Measurements from ENCODE around the gene PRIM2. TPM values are rescaled to one million over a fixed set of nuclear protein-coding genes. Genes with fewer than 3 reads are reported as not detected.
"Not testable (repeated sequence)": the region's sequence is repeated elsewhere in the genome, so short reads cannot be mapped to it uniquely, and the experiment has no call there.

Gene PRIM2, protein sequence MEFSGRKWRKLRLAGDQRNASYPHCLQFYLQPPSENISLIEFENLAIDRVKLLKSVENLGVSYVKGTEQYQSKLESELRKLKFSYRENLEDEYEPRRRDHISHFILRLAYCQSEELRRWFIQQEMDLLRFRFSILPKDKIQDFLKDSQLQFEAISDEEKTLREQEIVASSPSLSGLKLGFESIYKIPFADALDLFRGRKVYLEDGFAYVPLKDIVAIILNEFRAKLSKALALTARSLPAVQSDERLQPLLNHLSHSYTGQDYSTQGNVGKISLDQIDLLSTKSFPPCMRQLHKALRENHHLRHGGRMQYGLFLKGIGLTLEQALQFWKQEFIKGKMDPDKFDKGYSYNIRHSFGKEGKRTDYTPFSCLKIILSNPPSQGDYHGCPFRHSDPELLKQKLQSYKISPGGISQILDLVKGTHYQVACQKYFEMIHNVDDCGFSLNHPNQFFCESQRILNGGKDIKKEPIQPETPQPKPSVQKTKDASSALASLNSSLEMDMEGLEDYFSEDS
- 25.7 TPM for total RNA-seq

GRCh38 chr6:57317060-57317943 lies at the start of gene PRIM2:
TSS of gene PRIM2 (plus strand) at chr6:57317630. CDS start at chr6:57318446, 816 bp downstream.
- DNase-seq (ENCODE audit: low spot score in 2 of 2), result peak; percentile 74 to 79
- no peak for FAIRE-seq

DNA sequence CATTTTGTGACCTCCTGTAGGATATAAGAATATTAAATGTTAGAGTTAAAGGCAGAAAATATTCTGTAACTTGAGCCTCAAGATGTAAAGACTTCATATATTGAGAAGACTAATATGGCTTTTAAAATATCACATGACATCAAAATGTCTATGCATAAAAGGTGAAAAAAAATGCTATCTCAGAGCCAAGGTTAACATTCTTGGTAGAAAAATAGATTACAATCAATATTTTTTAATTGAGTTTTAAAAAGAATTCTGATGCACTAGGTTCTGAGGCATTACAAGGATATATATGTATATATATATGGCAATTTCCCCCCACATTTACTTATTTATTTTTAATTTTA lies 49.2 kb upstream of the PRIM2 start:
- FAIRE-seq, result no peak
- DNase-seq (ENCODE audit: low spot score in 2 of 2), result no peak

DNA sequence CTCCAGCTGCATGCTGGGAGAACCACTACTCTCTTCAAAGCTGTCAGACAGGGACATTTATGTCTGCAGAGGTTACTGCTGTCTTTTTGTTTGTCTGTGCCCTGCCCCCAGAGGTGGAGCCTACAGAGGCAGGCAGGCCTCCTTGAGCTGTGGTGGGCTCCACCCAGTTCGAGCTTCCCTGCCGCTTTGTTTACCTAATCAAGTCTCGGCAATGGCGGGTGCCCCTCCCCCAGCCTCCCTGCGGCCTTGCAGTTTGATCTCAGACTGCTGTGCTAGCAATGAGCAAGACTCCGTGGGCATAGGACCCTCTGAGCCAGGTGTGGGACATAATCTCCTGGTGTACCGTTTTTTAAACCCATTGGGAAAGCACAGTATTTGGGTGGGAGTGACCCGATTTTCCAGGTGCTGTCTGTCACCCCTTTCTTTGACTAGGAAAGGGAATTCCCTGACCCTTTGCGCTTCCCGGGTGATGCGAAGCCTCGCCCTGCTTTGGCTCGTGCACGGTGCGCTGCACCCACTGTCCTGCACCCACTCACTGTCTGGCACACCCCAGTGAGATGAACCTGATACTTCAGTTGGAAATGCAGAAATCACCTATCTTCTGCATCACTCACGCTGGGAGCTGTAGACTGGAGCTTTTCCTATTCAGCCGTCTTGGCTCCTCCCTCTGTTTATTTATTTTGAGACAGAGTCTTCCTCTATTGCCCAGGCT lies 43.2 kb upstream of the PRIM2 start:
- FAIRE-seq; DNase-seq (ENCODE audit: low spot score in 2 of 2): not testable (repeated sequence)

- no peak for FAIRE-seq
- DNase-seq (ENCODE audit: low spot score in 2 of 2), result no peak
Observed at GRCh38 chr6:57275384-57275783, 42.0 kb upstream of the PRIM2 start.

DNA sequence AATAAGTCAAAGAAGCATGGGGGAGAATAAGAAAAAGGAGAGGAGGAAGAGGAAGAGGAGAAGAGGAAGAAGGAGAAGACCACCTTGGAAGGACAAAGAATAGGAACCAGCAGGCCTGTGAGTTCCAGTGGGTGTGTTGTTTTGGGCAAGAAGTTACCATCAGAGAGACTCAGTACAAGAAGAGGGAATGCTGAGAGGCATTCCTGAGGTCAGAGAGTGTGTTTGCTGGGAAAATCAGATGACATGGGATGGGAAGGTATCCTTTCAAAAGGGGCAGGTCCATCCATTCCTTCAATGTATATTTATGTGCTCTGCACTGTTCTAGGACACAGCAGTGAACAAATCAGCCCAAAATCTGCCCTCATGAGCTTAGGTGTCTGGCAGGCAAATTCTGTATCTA lies 40.5 kb upstream of the PRIM2 start:
- DNase-seq (ENCODE audit: low spot score in 2 of 2) (no peak), FAIRE-seq (no peak)

GRCh38 chr6:57278570-57278969 lies 38.9 kb upstream of the PRIM2 start:
- FAIRE-seq, result no peak
- DNase-seq (ENCODE audit: low spot score in 2 of 2), result no peak

DNA sequence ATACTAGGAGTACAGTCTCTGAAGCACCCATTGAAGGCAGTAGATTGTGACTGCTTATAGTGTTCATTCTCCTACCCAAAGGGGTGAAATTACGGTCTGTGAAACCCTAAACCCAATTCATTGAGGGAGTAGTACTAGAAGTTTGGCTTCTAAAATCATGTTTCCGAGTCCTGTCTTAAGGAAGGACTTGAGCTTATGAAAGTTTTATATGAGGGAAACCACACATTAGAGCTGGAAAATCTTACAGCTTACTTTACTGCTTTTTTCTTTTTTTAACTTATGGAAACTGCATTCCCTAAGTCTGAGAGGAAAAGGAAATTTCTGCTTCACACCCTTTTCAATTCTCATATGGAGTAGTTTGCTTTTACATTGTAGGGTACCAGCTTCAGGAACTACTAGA lies 38.4 kb upstream of the PRIM2 start:
- FAIRE-seq (no peak), DNase-seq (ENCODE audit: low spot score in 2 of 2) (no peak)

DNA sequence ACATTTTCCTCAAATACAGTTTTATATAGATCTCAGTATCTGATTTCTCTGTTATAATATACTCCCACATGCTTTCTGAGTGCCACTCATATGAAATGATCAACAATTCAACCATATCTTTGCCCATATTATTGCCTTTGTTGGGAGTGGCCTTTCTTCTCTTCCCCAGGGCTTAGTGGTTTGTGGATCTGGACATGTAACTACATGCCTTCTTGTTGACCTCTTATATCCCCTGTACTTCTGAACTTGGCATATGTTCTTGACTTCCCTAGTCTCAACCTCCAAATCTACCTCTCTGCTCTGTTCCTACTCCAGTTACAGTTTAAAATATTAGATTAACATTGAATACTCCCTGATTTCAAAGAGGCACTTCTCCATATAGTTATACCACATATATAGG lies 34.3 kb upstream of the PRIM2 start:
- DNase-seq (ENCODE audit: low spot score in 2 of 2), result no peak
- FAIRE-seq, result no peak

GRCh38 chr6:57283911-57284455 lies 33.4 kb upstream of the PRIM2 start:
- FAIRE-seq (no peak), DNase-seq (ENCODE audit: low spot score in 2 of 2) (no peak)

DNA sequence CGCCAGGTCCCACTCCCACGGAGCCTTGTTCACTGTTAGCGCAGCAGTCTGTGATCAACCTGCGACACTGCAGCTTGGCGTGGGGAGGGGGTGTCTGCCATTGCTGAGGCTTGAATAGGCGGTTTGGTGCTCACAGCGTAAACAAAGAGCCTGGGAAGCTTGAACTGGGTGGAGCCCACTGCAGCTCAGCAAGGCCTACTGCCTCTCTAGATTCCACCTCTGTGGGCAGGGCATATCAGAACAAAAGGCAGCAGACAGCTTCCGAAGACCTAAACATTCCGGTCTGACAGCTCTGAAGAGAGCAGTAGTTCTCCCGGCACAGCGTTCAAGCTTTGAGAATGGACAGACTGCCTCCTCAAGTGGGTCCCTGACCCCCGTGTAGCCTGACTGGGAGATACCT lies 29.3 kb upstream of the PRIM2 start:
- DNase-seq (ENCODE audit: low spot score in 2 of 2); FAIRE-seq: not testable (repeated sequence)

- DNase-seq (ENCODE audit: low spot score in 2 of 2); FAIRE-seq: not testable (repeated sequence)
Observed at GRCh38 chr6:57293472-57293871, 24.0 kb upstream of the PRIM2 start.

DNA sequence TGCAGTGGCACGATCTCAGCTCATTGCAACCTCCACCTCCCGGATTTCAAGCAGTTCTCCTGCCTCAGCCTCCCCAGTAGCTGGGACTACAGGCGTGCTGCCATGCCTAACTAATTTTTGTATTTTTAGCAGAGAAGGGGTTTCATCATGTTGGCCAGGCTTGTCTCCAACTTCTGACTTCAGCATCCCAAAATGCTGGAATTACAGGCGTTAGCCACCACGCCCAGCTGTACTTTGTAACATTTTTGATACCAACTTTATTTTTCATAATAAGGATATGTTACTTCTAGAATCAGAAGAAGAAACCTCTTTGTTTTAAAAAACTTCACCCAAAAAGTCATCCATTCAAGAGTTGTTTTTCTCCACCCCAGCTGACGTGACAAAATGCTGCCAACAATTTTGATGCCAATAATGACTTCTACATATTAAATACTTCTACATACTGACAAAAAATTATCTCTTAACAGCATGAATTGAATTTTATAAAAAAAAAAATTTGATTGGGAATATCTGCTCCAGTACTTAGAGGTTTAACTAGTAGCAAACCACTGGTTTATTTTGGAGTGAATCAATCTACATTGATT lies 22.5 kb upstream of the PRIM2 start:
- FAIRE-seq (no peak), DNase-seq (ENCODE audit: low spot score in 2 of 2) (no peak)

DNA sequence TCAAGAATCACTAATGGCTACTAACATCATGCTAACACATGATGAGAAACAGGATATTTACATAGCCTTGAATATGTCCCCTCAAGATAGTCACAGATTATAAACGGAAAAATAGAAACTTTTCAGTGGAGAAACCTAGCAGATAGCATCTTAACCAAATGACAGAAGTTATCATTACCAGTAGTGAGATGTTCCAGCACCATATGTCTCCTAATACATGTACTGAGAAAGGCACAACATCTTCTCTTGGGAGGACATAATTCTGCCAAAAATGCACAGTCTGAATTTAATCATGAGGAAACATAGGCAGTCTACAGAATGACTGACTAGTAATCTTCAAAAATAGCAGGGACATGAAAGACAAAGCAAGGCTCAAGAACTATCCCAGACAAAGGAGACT lies 19.9 kb upstream of the PRIM2 start:
- DNase-seq (ENCODE audit: low spot score in 2 of 2) (no peak), FAIRE-seq (no peak)

GRCh38 chr6:57298741-57299140 lies 18.7 kb upstream of the PRIM2 start:
- FAIRE-seq, result no peak

DNA sequence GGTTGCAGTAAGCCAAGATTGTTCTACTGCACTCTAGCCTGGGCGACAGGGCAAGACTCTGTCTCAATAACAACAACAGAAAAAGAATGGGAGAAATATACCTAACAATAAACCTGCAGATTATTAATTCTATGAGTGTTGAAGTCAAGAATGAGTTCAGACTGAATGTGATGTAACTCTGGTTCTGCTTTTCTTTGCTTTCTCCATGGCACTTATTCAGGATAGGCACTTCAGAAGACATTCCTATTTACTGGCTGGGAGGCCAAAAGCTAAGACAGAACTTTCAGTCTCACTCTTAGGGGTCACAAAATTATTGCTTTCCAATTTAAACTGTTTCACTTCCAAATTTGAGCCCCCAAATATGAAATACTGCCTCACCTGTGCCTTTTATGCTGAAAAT lies 15.7 kb upstream of the PRIM2 start:
- FAIRE-seq, result no peak

More at GRCh38 chr6:57298741-57299140, 18.7 kb upstream of the PRIM2 start:
- peak in 1 of 2 donors; percentile 16 for DNase-seq (ENCODE audit: low spot score in 2 of 2)

DNA sequence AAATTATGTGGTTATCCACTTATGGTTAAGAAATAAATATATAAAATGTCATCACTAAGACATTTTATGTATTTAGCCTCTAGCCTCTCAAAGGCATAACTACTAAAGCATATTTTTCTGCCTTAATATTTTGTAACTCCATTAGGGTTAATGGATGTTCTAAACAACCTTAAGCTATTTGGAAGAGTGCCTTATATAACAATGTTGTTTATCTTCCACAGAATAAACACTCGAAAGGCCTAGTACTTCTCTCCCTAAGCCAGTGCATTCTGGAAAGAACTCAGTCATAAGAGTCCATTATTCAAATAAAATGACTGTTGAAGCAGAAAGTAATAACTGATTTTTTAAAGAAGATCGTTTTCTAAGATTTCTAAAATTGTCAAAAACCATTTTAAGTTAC lies 15.0 kb upstream of the PRIM2 start:
- no peak for FAIRE-seq
- no peak for DNase-seq (ENCODE audit: low spot score in 2 of 2)

More for the DNA sequence above, 15.7 kb upstream of the PRIM2 start:
- no peak for DNase-seq (ENCODE audit: low spot score in 2 of 2)

- DNase-seq (ENCODE audit: low spot score in 2 of 2) (no peak), FAIRE-seq (no peak)
Observed at GRCh38 chr6:57303931-57304681, 13.3 kb upstream of the PRIM2 start.

DNA sequence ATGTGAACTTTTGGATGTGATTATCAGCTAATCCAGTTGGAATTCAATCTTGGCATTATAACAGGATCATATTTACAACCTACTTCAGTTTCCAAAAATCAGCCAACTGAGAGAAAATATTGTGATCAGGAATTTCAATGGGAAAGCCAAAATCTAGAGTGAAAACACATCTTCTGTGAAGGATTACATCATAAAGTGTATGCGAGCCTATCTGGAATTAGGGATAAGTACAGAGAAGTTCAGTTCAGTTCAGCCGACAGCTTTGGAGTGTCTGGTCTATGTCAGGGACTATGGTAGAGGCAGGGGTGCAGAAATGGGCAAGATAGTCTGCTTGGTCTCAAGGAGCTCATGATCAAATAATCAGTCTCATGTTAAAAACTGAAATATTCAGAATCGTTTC lies 12.3 kb upstream of the PRIM2 start:
- no peak for DNase-seq (ENCODE audit: low spot score in 2 of 2)
- FAIRE-seq, result no peak

GRCh38 chr6:57305761-57306160 lies 11.7 kb upstream of the PRIM2 start:
- DNase-seq (ENCODE audit: low spot score in 2 of 2), result no peak
- no peak for FAIRE-seq
